ENCODE data around the gene IFIT1.
A peak's percentile ranks its signal among the peaks of the same experiment; 100 is the strongest.

IFIT1 gene

GRCh38 chr10:89391907-89392756 lies at the start of gene IFIT1:
IFIT1 (plus strand) TSS chr10:89392623; CDS start chr10:89392713, 90 bp downstream.
- DNase-seq: peak in 32 of 51 donors; percentile 14 to 83 (median 38)

- DNase-seq: peak in 2 of 51 donors; percentile 31 to 65
These were observed 49.2 kb upstream of the IFIT1 start for GRCh38 chr10:89343089-89343767.

GRCh38 chr10:89344156-89344555 lies 48.3 kb upstream of the IFIT1 start:
- DNase-seq: no peak

- no peak for DNase-seq
These were observed 46.9 kb upstream of the IFIT1 start for GRCh38 chr10:89345367-89346000.

- no peak for DNase-seq
These were observed 45.8 kb upstream of the IFIT1 start for GRCh38 chr10:89346405-89347254.

- peak in 1 of 51 donors; percentile 38 for DNase-seq
These were observed 44.5 kb upstream of the IFIT1 start for GRCh38 chr10:89347701-89348457.

- no peak for DNase-seq
These were observed 43.9 kb upstream of the IFIT1 start for GRCh38 chr10:89348481-89348880.

- DNase-seq: no peak
These were observed 43.4 kb upstream of the IFIT1 start for GRCh38 chr10:89348975-89349374.

- peak in 1 of 51 donors; percentile 12 for DNase-seq
These were observed 41.6 kb upstream of the IFIT1 start for GRCh38 chr10:89350631-89351315.

- DNase-seq: peak in 1 of 51 donors; percentile 23
These were observed 41.0 kb upstream of the IFIT1 start for GRCh38 chr10:89351412-89351779.

GRCh38 chr10:89351780-89352597 lies 40.4 kb upstream of the IFIT1 start:
- peak in 3 of 51 donors; percentile 14 to 40 (median 15) for DNase-seq

GRCh38 chr10:89352802-89353201 lies 39.6 kb upstream of the IFIT1 start:
- DNase-seq: no peak

- no peak for DNase-seq
These were observed 37.0 kb upstream of the IFIT1 start for GRCh38 chr10:89355394-89355931.

- DNase-seq: no peak
These were observed 35.3 kb upstream of the IFIT1 start for GRCh38 chr10:89357096-89357495.

- no peak for DNase-seq
These were observed 34.4 kb upstream of the IFIT1 start for GRCh38 chr10:89357975-89358374.

GRCh38 chr10:89360157-89360556 lies 32.3 kb upstream of the IFIT1 start:
- DNase-seq: no peak

- no peak for DNase-seq
These were observed 29.5 kb upstream of the IFIT1 start for GRCh38 chr10:89362929-89363328.

GRCh38 chr10:89363729-89364442 lies 28.5 kb upstream of the IFIT1 start:
- no peak for DNase-seq

Measured in hypothalamus (tissue), 51 donors.